Gastroesophageal sphincter (tissue), 4 donors: ENCODE data around the gene MAGED2. TPM values are rescaled to one million over a fixed set of nuclear protein-coding genes. Genes with fewer than 3 reads are reported as not detected.

Source experiments
- ATAC-seq: fragments of 150-250 bp; one replicate; pipeline ENCODE4 v1.9.1; 2016; ENCODE audit warnings: mild to moderate bottlenecking, moderate library complexity
- H3K27ac ChIP-seq, 4 donors: fragments of 200-600 bp; sonication (generic) in 3 of 4; 1 replicate in 3 of 4; 2 replicates in 1 of 4; pipeline ENCODE4 v1.5.1; 2016 to 2019
- H3K27me3 ChIP-seq: fragments of 200-600 bp; sonication (generic); one replicate; pipeline ENCODE4 v1.5.1; 2019
- H3K36me3 ChIP-seq, 2 donors: fragments of 200-600 bp; sonication (generic); one replicate each; pipeline ENCODE4 v1.5.1; 2019; ENCODE audit warnings: control low read depth in 1 of 2
- H3K4me1 ChIP-seq, 3 donors: fragments of 200-600 bp; sonication (generic); 1 replicate in 2 of 3; 2 replicates in 1 of 3; pipeline ENCODE4 v1.5.1; 2016 to 2019; ENCODE audit warnings: control low read depth in 2 of 3
- H3K4me3 ChIP-seq, 2 donors: fragments of 200-600 bp; sonication (generic); one replicate each; pipeline ENCODE4 v1.5.1; 2019; ENCODE audit warnings: mild to moderate bottlenecking in 1 of 2, moderate library complexity in 1 of 2
- H3K9me3 ChIP-seq, 3 donors: fragments of 200-600 bp; sonication (generic); one replicate each; pipeline ENCODE4 v1.5.1; 2017 to 2019; ENCODE audit warnings: control low read depth in 2 of 3
- EP300 ChIP-seq: sonication (generic); formaldehyde crosslinking; IDR thresholded peaks from one replicate; pipeline ENCODE4 v1.6.1; 2017; ENCODE audit warnings: antibody characterized with exemption, mild to moderate bottlenecking
- POLR2A ChIP-seq, 2 donors: fragments of 450-650 bp; IDR thresholded peaks; one replicate each; pipeline ENCODE4 v1.6.1; 2017; ENCODE audit warnings: antibody characterized with exemption in 2 of 2, mild to moderate bottlenecking in 2 of 2, moderate library complexity in 1 of 2
- POLR2AphosphoS5 ChIP-seq: sonication (generic); formaldehyde crosslinking; IDR thresholded peaks from one replicate; pipeline ENCODE4 v1.6.1; 2017; ENCODE audit warnings: antibody characterized with exemption
- WGBS, 2 donors: methylation state at CpG; one replicate each; pipeline ENCODE4 v1.1.5; 2018; ENCODE audit warnings: low coverage in 1 of 2; 5-methylcytosine and 5-hydroxymethylcytosine counted together
- total RNA-seq, 4 donors: library from RNA; depleted of rRNA; stranded (reverse); fragments of >200 nt; gene quantifications; one replicate each; pipeline ENCODE4 v1.1.0, GENCODE V29; 2016
- TF ChIP-seq, protein P1 (sequence below), 4 experiments: fragments of 200-600 bp in 2 of 4; fragments of 450-650 bp in 2 of 4; sonication (generic) in 1 of 4; IDR thresholded peaks; one replicate each; pipeline ENCODE4 v1.5.1; 2017 to 2019; ENCODE audit warnings: antibody characterized with exemption in 4 of 4, mild to moderate bottlenecking in 2 of 4, moderate library complexity in 2 of 4

MAGED2 gene
- total RNA-seq, 4 donors from 2014 or later = 145 to 197 (median 178) TPM

GRCh38 chrX:54811301-54811885, 3.8 kb downstream of the MAGED2 start:
- no peak for TF ChIP-seq POLR2A (IDR thresholded peaks at IDR 0.05)
- TF ChIP-seq POLR2AphosphoS5 = no peak
- TF ChIP-seq EP300 = no peak
- TF ChIP-seq, protein P1, sequence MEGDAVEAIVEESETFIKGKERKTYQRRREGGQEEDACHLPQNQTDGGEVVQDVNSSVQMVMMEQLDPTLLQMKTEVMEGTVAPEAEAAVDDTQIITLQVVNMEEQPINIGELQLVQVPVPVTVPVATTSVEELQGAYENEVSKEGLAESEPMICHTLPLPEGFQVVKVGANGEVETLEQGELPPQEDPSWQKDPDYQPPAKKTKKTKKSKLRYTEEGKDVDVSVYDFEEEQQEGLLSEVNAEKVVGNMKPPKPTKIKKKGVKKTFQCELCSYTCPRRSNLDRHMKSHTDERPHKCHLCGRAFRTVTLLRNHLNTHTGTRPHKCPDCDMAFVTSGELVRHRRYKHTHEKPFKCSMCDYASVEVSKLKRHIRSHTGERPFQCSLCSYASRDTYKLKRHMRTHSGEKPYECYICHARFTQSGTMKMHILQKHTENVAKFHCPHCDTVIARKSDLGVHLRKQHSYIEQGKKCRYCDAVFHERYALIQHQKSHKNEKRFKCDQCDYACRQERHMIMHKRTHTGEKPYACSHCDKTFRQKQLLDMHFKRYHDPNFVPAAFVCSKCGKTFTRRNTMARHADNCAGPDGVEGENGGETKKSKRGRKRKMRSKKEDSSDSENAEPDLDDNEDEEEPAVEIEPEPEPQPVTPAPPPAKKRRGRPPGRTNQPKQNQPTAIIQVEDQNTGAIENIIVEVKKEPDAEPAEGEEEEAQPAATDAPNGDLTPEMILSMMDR (IDR thresholded peaks at IDR 0.05) = no peak
- no peak for ATAC-seq

DNA sequence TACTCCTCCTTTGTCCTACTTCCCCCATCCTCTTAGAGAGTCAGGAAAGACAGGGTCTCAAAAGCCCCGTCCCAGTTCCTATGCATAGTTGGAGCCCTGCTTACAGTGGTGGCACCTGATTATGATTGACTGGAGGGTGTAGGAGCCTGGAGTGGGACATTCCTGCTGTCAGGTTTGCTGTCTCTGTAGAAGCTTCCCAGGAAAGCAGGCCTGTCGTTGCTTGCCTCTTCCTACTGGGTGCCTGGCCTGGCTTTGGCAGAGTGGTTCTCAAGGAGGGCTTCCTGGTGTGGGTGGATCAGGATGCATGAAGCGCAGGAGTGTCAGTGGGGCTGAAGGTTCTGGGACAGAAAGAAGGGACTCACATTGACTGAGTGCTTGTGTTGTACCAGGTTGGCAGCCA, 4.8 kb downstream of the MAGED2 start:
- WGBS, 2 donors = no CpG with 5 or more reads among the region's 3 CpGs
- Histone ChIP-seq H3K27me3 (no peaks in the 10 kb centered on the region), H3K36me3 (peaks cover 0 to 70% of the 10 kb centered on the region in 2 donors), H3K4me3 (no peak overlapping the region), H3K27ac (no peak overlapping the region), H3K4me1 (peaks cover 0 to 24% (median 5%) of the 10 kb centered on the region in 3 donors), H3K9me3 (no peaks in the 10 kb centered on the region)
- no peak for ATAC-seq
- TF ChIP-seq POLR2AphosphoS5 (no peak), EP300 (no peak), POLR2A (IDR thresholded peaks at IDR 0.05) (no peak)
- TF ChIP-seq, protein P1 (IDR thresholded peaks at IDR 0.05) = no peak

More at GRCh38 chrX:54811301-54811885, 3.8 kb downstream of the MAGED2 start:
- Histone ChIP-seq H3K27ac (no peak overlapping the region), H3K4me3 (no peak overlapping the region), H3K9me3 (no peaks in the 10 kb centered on the region), H3K36me3 (peaks cover 0 to 69% of the 10 kb centered on the region in 2 donors), H3K27me3 (no peaks in the 10 kb centered on the region), H3K4me1 (peaks cover 0 to 29% (median 5%) of the 10 kb centered on the region in 3 donors)
- WGBS, 2 donors = 70 to 80% methylated on average over 1 to 2 of the region's 9 CpGs

DNA sequence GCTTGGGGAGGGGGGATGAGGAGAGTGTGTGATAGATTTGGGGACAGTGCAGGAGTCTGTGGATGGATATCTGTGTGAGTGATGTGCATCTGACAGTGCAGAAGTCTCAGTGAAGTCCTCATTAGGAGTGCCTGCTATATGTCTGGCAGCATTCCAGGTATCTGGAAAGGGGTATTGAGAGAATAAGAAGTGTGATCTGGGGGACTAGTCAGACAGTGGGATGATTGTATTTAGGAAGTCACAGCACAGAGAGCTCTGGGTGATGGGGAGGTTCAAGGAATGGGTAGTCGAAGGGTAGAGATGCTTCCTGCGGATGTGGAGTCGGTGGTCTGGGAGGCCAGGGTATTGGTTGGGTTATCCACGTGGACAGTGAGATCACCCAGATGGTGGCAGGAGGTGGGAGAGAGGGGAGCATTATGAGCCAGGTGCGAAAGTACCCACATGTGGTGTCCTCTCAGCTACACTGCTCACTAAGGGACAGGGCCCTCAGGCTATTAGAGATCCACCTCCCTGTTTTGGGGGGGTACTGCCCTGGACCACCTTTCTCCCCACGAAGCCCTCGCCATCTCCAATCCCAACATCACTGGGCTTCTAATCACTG, 9.8 kb downstream of the MAGED2 start:
- TF ChIP-seq, protein P1 (IDR thresholded peaks at IDR 0.05) = no peak
- TF ChIP-seq POLR2AphosphoS5 (no peak), EP300 (no peak), POLR2A (IDR thresholded peaks at IDR 0.05) (no peak)
- WGBS, 2 donors = 73% methylated on average over 4 of the region's 7 CpGs; no CpG with 5 or more reads in 1 of the 2 donors
- no peak for ATAC-seq

GRCh38 chrX:54818221-54818620, 10.7 kb downstream of the MAGED2 start:
- no peak overlapping the region for H3K4me3 ChIP-seq
- 21 to 45% methylated on average over 2 to 5 of the region's 5 CpGs for WGBS, 2 donors

More for the DNA sequence above, 9.8 kb downstream of the MAGED2 start:
- Histone ChIP-seq H3K4me3 (no peak overlapping the region), H3K27me3 (no peaks in the 10 kb centered on the region), H3K4me1 (no peaks in the 10 kb centered on the region), H3K27ac (no peak overlapping the region), H3K9me3 (no peaks in the 10 kb centered on the region), H3K36me3 (peaks cover 0 to 42% of the 10 kb centered on the region in 2 donors)

More at GRCh38 chrX:54818221-54818620, 10.7 kb downstream of the MAGED2 start:
- no peak for ATAC-seq
- H3K27me3 ChIP-seq = no peaks in the 10 kb centered on the region
- H3K36me3 ChIP-seq = peaks cover 0 to 33% of the 10 kb centered on the region in 2 donors
- no peaks in the 10 kb centered on the region for H3K4me1 ChIP-seq
- no peaks in the 10 kb centered on the region for H3K9me3 ChIP-seq
- H3K27ac ChIP-seq = no peak overlapping the region
- TF ChIP-seq POLR2A (IDR thresholded peaks at IDR 0.05) = no peak
- TF ChIP-seq EP300 = no peak
- TF ChIP-seq, protein P1 (IDR thresholded peaks at IDR 0.05) = no peak
- no peak for TF ChIP-seq POLR2AphosphoS5
